C4-2B (cell line): ENCODE results near the gene SUN5.

ENCODE experiments used
- H3K27ac ChIP-seq: fragments of 450-650 bp; 2 replicates; pipeline ENCODE4 v1.5.1; 2017
- CTCF ChIP-seq: fragments of 450-650 bp; conservative IDR thresholded peaks from 2 replicates; pipeline ENCODE4 v1.5.1; 2017; ENCODE audit warnings: mild to moderate bottlenecking
- ZFX ChIP-seq: fragments of 450-650 bp; IDR thresholded peaks from 2 replicates; pipeline ENCODE4 v1.6.1; 2017

Gene SUN5

GRCh38 chr20:33016581-33017109, 12.4 kb upstream of the SUN5 start:
- TF ChIP-seq CTCF (no peak), ZFX (no peak)

GRCh38 chr20:33015700-33016580, 11.7 kb upstream of the SUN5 start:
- no peak overlapping the region for H3K27ac ChIP-seq
- TF ChIP-seq ZFX (no peak), CTCF (no peak)

More at GRCh38 chr20:33016581-33017109, 12.4 kb upstream of the SUN5 start:
- H3K27ac ChIP-seq, result no peak overlapping the region

GRCh38 chr20:33015114-33015484, 10.9 kb upstream of the SUN5 start:
- H3K27ac ChIP-seq, result no peak overlapping the region
- TF ChIP-seq ZFX, result no peak

- TF ChIP-seq CTCF (no peak), ZFX (no peak)
- H3K27ac ChIP-seq, result no peak overlapping the region
These were observed 10.3 kb upstream of the SUN5 start for GRCh38 chr20:33014336-33015113.

- H3K27ac ChIP-seq, result no peak overlapping the region
- TF ChIP-seq ZFX (no peak), CTCF (no peak)
These were observed 9.6 kb upstream of the SUN5 start for GRCh38 chr20:33013701-33014326.

- no peak overlapping the region for H3K27ac ChIP-seq
- TF ChIP-seq CTCF (no peak), ZFX (no peak)
These were observed 8.3 kb upstream of the SUN5 start for GRCh38 chr20:33012327-33013189.
